Tibial nerve (tissue), 4 donors: ENCODE results near the gene C22orf15. TPM values are rescaled to one million over a fixed set of nuclear protein-coding genes. Genes with fewer than 3 reads are reported as not detected.

Experiments
- DNase-seq, 2 donors: peaks; one replicate each; pipeline ENCODE4 v3.0.0-alpha.2; 2019; ENCODE audit warnings: low spot score in 2 of 2
- H3K27ac ChIP-seq, 4 donors: fragments of 200-600 bp; sonication (generic) in 3 of 4; one replicate each; pipeline ENCODE4 v1.5.1; 2017 to 2019; ENCODE audit warnings: mild to moderate bottlenecking in 1 of 4
- H3K27me3 ChIP-seq, 2 donors: fragments of 200-600 bp; sonication (generic) in 1 of 2; one replicate each; pipeline versions ENCODE4 v1.5.1 to v1.6.0; 2017 to 2019
- H3K36me3 ChIP-seq, 3 donors: fragments of 200-600 bp; sonication (generic); one replicate each; pipeline ENCODE4 v1.5.1; 2018 to 2019
- H3K4me1 ChIP-seq, 4 donors: fragments of 200-600 bp; sonication (generic) in 3 of 4; one replicate each; pipeline ENCODE4 v1.5.1; 2017 to 2019
- H3K4me3 ChIP-seq, 4 donors: fragments of 200-600 bp; sonication (generic) in 3 of 4; one replicate each; pipeline ENCODE4 v1.5.1; 2017 to 2019; ENCODE audit warnings: mild to moderate bottlenecking in 1 of 4, moderate library complexity in 1 of 4
- H3K9me3 ChIP-seq, 4 donors: fragments of 200-600 bp; sonication (generic) in 3 of 4; one replicate each; pipeline ENCODE4 v1.5.1; 2017 to 2019
- EP300 ChIP-seq, 2 donors: sonication (generic); formaldehyde crosslinking; IDR thresholded peaks; one replicate each; pipeline ENCODE4 v1.6.1; 2017; ENCODE audit warnings: antibody characterized with exemption in 2 of 2, mild to moderate bottlenecking in 1 of 2
- POLR2A ChIP-seq, 2 donors: fragments of 450-650 bp; IDR thresholded peaks; one replicate each; pipeline ENCODE4 v1.6.1; 2017; ENCODE audit warnings: antibody characterized with exemption in 2 of 2, mild to moderate bottlenecking in 2 of 2, moderate library complexity in 2 of 2
- WGBS, 2 donors: methylation state at CpG; one replicate each; pipeline ENCODE4 v1.1.5; 2018; 5-methylcytosine and 5-hydroxymethylcytosine counted together
- total RNA-seq, 4 donors: library from RNA; depleted of rRNA; stranded (reverse); fragments of >200 nt; gene quantifications; one replicate each; pipeline ENCODE4 v1.1.0, GENCODE V29; 2016
- TF ChIP-seq, protein P1 (sequence below), 5 experiments: fragments of 200-600 bp in 3 of 5; fragments of 450-650 bp in 2 of 5; sonication (generic) in 3 of 5; IDR thresholded peaks; one replicate each; pipeline ENCODE4 v1.5.1; 2016 to 2019; ENCODE audit warnings: antibody characterized with exemption in 5 of 5, mild to moderate bottlenecking in 3 of 5, moderate library complexity in 2 of 5

C22orf15 gene
- total RNA-seq, 4 donors from 2014 or later: 0.44 TPM; not detected in 3

GRCh38 chr22:23791738-23792645 lies 29.2 kb downstream of the C22orf15 start:
- H3K27ac ChIP-seq: peak overlapping the region in 2 of 4 donors; percentile 18 to 64
- no peaks in the 10 kb centered on the region for H3K27me3 ChIP-seq
- no peak for DNase-seq
- TF ChIP-seq EP300 (IDR thresholded peaks at IDR 0.05): no peak
- no peak for TF ChIP-seq POLR2A (IDR thresholded peaks at IDR 0.05)
- H3K9me3 ChIP-seq: no peaks in the 10 kb centered on the region
- no peak overlapping the region for H3K4me3 ChIP-seq
- peaks cover 0 to 61% (median 21%) of the 10 kb centered on the region in 4 donors for H3K4me1 ChIP-seq
- WGBS, 2 donors: 78 to 79% methylated on average over 25 of the region's 25 CpGs
- H3K36me3 ChIP-seq: peaks cover 0 to 50% (median 12%) of the 10 kb centered on the region in 3 donors

- no peak overlapping the region for H3K4me3 ChIP-seq
- TF ChIP-seq, protein P1, sequence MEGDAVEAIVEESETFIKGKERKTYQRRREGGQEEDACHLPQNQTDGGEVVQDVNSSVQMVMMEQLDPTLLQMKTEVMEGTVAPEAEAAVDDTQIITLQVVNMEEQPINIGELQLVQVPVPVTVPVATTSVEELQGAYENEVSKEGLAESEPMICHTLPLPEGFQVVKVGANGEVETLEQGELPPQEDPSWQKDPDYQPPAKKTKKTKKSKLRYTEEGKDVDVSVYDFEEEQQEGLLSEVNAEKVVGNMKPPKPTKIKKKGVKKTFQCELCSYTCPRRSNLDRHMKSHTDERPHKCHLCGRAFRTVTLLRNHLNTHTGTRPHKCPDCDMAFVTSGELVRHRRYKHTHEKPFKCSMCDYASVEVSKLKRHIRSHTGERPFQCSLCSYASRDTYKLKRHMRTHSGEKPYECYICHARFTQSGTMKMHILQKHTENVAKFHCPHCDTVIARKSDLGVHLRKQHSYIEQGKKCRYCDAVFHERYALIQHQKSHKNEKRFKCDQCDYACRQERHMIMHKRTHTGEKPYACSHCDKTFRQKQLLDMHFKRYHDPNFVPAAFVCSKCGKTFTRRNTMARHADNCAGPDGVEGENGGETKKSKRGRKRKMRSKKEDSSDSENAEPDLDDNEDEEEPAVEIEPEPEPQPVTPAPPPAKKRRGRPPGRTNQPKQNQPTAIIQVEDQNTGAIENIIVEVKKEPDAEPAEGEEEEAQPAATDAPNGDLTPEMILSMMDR (IDR thresholded peaks at IDR 0.05): no peak
- TF ChIP-seq POLR2A (IDR thresholded peaks at IDR 0.05) (no peak), EP300 (IDR thresholded peaks at IDR 0.05) (no peak)
- no peaks in the 10 kb centered on the region for H3K27me3 ChIP-seq
- DNase-seq: no peak
- H3K36me3 ChIP-seq: peaks cover 0 to 60% (median 12%) of the 10 kb centered on the region in 3 donors
- H3K27ac ChIP-seq: no peak overlapping the region
- 85 to 91% methylated on average over 8 of the region's 8 CpGs for WGBS, 2 donors
- H3K9me3 ChIP-seq: no peaks in the 10 kb centered on the region
- peaks cover 0 to 53% (median 14%) of the 10 kb centered on the region in 4 donors for H3K4me1 ChIP-seq
Measured at GRCh38 chr22:23793326-23793725, 30.5 kb downstream of the C22orf15 start.

- no peaks in the 10 kb centered on the region for H3K27me3 ChIP-seq
- TF ChIP-seq, protein P1 (IDR thresholded peaks at IDR 0.05): no peak
- 52 to 56% methylated on average over 5 of the region's 5 CpGs for WGBS, 2 donors
- peaks cover 0 to 92% (median 19%) of the 10 kb centered on the region in 3 donors for H3K36me3 ChIP-seq
- no peaks in the 10 kb centered on the region for H3K9me3 ChIP-seq
- H3K27ac ChIP-seq: no peak overlapping the region
- H3K4me3 ChIP-seq: no peak overlapping the region
- H3K4me1 ChIP-seq: peaks cover 0 to 22% (median 0%) of the 10 kb centered on the region in 4 donors
- no peak for DNase-seq
Measured at GRCh38 chr22:23796461-23796860, 33.7 kb downstream of the C22orf15 start.

DNA sequence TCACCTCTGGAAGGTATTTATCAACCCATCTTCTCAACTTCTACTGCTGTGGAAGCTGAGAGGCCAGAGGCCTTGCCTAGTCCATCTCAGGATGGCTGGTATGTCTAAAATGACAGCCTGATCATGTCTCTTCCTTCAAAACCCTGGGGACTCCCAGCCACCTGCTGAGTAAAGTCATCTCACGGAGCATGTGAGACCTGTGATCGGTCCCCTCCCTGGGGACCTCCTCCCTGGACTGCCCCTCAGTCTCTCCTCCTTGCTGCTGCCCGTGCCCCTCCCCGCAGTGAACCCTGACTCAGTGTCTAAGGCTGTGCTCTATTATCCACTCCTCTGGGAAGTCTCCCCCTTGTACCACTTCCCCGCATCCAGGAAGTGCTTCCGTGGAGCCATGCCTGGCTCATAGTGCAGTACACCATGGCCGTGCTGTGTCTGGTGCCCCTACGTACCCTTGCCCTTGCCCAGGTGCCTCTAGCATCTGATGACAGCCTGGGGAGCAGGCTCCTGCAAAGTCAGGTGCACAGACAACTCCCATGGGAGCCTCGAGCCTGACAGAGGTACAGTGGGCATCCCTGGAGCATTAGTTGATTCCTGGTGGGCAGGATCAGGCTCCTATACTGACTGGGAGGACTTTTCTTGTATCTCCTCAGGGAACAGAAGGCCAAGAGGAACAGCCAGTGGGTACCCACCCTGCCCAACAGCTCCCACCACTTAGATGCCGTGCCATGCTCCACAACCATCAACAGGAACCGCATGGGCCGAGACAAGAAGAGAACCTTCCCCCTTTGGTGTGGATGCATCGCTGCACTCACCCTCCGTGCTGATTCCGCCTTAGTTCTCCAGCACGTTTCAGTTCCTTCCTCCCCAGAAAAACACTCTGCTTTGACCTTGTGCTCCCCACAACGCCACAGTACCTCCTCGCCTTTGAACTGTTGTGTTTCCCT lies 37.8 kb downstream of the C22orf15 start:
- TF ChIP-seq POLR2A (IDR thresholded peaks at IDR 0.05) (no peak), EP300 (IDR thresholded peaks at IDR 0.05) (no peak)
- TF ChIP-seq, protein P1 (IDR thresholded peaks at IDR 0.05): no peak
- no peak overlapping the region for H3K4me3 ChIP-seq
- no peaks in the 10 kb centered on the region for H3K9me3 ChIP-seq
- DNase-seq: no peak
- 92 to 93% methylated on average over 17 to 18 of the region's 18 CpGs for WGBS, 2 donors
- peak overlapping the region in 1 of 4 donors; percentile 23 for H3K27ac ChIP-seq
- peaks cover 0 to 8% (median 0%) of the 10 kb centered on the region in 4 donors for H3K4me1 ChIP-seq
- H3K27me3 ChIP-seq: no peaks in the 10 kb centered on the region
- peaks cover 0 to 95% (median 25%) of the 10 kb centered on the region in 3 donors for H3K36me3 ChIP-seq

DNA sequence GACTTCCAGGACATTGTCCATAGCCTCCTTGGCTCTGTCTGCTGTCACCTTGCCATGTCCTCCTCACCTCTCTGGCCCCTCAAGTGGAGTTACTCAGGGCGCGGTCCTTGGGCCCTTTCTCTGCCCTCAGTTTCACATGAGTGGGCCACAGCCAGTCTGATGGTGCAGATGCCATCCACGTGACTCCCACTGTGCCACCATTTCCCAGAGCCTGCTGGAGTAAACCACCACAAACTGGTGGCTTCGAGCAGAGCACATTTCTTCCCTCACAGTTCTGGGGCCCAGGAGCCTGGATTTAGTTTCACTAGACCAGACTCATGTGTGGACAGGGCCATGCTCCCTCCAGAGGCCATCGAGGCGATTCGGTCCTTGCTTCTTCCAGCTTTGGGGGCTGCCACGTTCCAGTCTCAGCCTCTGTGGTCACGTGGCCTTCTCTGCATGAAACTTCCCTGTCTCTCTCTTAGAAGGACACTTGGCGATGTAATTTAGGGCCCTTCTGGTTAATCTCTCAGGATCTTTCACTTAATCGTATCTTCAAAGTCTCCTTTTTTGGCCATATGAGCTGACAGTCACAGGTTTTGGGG lies 38.5 kb downstream of the C22orf15 start:
- Histone ChIP-seq H3K4me3 (no peak overlapping the region), H3K27ac (peak overlapping the region in 1 of 4 donors; percentile 23), H3K4me1 (peaks cover 0 to 3% (median 0%) of the 10 kb centered on the region in 4 donors), H3K27me3 (no peaks in the 10 kb centered on the region), H3K9me3 (no peaks in the 10 kb centered on the region), H3K36me3 (peaks cover 0 to 95% (median 25%) of the 10 kb centered on the region in 3 donors)
- DNase-seq: no peak
- TF ChIP-seq EP300 (IDR thresholded peaks at IDR 0.05) (no peak), POLR2A (IDR thresholded peaks at IDR 0.05) (no peak)
- TF ChIP-seq, protein P1 (IDR thresholded peaks at IDR 0.05): no peak
- WGBS, 2 donors: 86% methylated on average over 11 of the region's 11 CpGs
